GM19025 (cell line): ENCODE results near the gene TMEM121.

Experiments used
- ATAC-seq: cut with Tn5 transposase; IDR thresholded peaks from one replicate; pipeline ENCODE4 v1.9.1; 2021; ENCODE audit warnings: mild to moderate bottlenecking, low read depth, moderate library complexity; ENCODE audit not compliant: unreplicated experiment

The TMEM121 gene

GRCh38 chr14:105527381-105527825, 1.0 kb downstream of the TMEM121 start:
- no peak for ATAC-seq

DNA sequence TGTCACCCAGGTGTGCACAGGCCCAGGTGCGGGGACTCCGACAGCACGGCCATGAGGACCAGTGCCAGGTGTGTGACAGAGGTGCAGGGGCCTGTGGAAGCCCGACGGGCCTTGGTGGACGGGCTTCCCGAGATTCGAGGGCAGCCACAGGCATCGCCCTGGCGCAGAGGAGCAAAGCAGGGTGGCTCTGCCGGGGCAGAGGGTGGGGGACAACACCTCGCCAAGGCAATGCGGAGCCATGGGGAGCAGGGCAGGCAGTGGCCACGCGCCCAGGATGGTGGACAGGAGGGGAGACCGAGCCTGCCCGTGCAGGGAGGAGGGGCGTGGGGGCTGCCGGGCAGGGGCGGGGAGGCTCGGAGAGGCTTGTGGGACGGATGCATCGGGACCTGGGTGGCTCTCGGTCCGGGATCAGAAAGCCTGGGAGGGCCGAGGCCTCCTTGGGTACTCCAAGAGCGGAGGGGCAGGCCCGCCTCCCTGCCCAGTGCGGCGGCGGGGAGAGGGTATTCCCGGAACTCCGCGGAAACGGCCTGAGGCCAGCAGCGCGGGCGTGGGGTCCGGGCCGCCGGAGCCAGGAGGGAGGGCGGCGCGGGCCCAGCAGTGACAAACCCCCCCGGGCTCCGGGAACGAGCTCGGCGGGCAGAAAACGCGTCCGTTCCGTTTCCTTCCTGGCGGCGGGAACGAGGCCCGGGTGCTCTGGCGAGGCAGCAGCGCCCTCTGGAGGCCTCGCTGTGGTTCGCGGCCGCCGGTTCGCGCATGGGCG, 1.6 kb downstream of the TMEM121 start:
- no peak for ATAC-seq

DNA sequence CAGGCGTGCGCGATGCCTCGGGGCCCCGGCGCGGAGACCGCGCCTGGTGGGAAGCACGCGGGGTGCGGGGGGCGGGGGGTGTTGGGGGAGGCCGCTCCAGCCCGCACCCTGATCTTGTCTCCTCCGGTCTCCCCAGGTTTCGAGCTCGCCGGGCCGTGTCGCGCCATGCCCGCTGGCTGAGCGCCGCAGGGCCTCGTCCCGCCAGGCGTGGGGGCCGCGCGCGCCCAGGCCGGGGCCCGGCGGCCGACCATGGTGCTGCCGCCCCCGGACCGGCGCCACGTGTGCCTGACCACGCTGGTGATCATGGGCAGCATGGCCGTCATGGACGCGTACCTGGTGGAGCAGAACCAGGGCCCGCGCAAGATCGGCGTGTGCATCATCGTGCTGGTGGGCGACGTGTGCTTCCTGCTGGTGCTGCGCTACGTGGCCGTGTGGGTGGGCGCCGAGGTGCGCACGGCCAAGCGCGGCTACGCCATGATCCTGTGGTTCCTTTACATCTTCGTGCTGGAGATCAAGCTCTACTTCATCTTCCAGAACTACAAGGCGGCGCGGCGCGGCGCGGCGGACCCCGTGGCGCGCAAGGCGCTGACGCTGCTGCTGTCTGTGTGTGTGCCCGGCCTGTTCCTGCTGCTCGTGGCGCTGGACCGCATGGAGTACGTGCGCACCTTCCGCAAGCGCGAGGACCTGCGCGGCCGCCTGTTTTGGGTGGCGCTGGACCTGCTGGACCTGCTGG, 2.4 kb downstream of the TMEM121 start:
- no peak for ATAC-seq

DNA sequence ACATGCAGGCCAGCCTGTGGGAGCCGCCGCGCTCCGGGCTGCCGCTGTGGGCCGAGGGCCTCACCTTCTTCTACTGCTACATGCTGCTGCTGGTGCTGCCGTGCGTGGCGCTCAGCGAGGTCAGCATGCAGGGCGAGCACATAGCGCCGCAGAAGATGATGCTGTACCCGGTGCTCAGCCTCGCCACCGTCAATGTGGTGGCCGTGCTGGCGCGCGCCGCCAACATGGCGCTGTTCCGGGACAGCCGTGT, 2.9 kb downstream of the TMEM121 start:
- no peak for ATAC-seq

- ATAC-seq: no peak
Measured at GRCh38 chr14:105529569-105530284, 3.3 kb downstream of the TMEM121 start.

GRCh38 chr14:105530285-105531087, 4.1 kb downstream of the TMEM121 start:
- ATAC-seq: no peak

- no peak for ATAC-seq
Measured at GRCh38 chr14:105531088-105531893, 4.9 kb downstream of the TMEM121 start.

GRCh38 chr14:105531894-105532623, 5.7 kb downstream of the TMEM121 start:
- no peak for ATAC-seq

GRCh38 chr14:105532735-105533141, 6.4 kb downstream of the TMEM121 start:
- ATAC-seq: no peak

DNA sequence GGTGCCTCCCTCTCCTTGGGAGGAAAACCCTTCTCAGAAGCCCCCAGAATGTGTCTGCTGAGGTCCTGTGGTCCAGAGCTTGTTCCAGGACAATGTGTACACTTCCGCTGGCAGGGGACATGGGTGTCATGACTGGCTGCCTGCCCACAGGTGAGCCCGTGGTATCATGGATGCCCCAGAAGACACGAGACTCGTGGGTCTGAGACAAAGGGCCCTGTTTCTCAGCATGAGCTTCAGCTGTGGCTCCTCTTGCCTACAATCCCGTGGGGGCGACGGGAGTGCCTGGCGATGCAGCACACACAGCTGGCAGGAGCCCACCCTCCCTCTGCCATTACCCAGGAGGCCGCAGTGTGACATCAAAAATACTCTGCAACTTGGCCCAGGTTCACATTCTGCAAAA, 7.0 kb downstream of the TMEM121 start:
- ATAC-seq: no peak

GRCh38 chr14:105533811-105534498, 7.6 kb downstream of the TMEM121 start:
- no peak for ATAC-seq

DNA sequence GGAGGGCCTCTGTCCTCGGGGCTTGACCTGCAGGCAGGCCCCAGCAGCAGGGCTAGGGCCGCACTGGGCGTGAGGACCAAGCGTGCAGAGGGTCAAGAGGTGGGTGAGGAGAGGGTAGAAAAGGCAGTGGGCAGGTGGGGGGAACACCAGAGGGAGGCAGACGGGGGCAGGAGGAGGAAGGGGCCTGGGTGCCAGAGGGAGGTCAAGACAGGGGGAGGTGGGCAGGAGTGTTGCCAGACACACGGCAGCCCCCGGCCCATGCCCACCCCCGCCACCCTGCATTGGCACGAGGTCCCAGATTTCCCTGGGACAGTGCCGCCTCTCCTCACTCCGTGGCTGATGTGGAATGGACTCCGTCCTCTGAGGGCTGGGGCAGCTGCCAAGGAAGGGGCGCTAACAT, 8.2 kb downstream of the TMEM121 start:
- ATAC-seq: no peak

GRCh38 chr14:105536051-105536450, 9.7 kb downstream of the TMEM121 start:
- no peak for ATAC-seq

GRCh38 chr14:105536691-105537579, 10.6 kb downstream of the TMEM121 start:
- no peak for ATAC-seq

- no peak for ATAC-seq
Measured at GRCh38 chr14:105537580-105538474, 11.4 kb downstream of the TMEM121 start.

GRCh38 chr14:105538481-105539049, 12.2 kb downstream of the TMEM121 start:
- ATAC-seq: no peak
